ENCODE results near the gene PSENEN.

- TF ChIP-seq CTCF (IDR thresholded peaks at IDR 0.05) (no peak), POLR2A (IDR thresholded peaks at IDR 0.05) (no peak)
Measured at GRCh38 chr19:35734273-35734672, 11.2 kb upstream of the PSENEN start.
